ENCODE data around the gene TMEM141.
A peak's percentile ranks its signal among the peaks of the same experiment; 100 is the strongest.

Gene TMEM141

GRCh38 chr9:136803551-136804508 lies 12.7 kb downstream of the TMEM141 start:
- WGBS, 2 experiments, result 95% methylated on average over 22 of the region's 22 CpGs
- H3K27ac ChIP-seq (ENCODE audit: insufficient read depth, low read depth, low read length, poor library complexity, severe bottlenecking), result no peak overlapping the region
- H3K4me3 ChIP-seq (ENCODE audit: insufficient read depth, low read depth, low read length), result no peak overlapping the region
- H3K4me1 ChIP-seq (ENCODE audit: control insufficient read depth, insufficient read depth, low read length), result peaks cover 17% of the 10 kb centered on the region
- H3K27me3 ChIP-seq (ENCODE audit: control insufficient read depth, insufficient read depth, low read length, poor library complexity, severe bottlenecking), result peaks cover 15% of the 10 kb centered on the region
- no peaks in the 10 kb centered on the region for H3K9me3 ChIP-seq (ENCODE audit: control insufficient read depth, low read length)
- H3K36me3 ChIP-seq (ENCODE audit: control insufficient read depth, insufficient read depth, low read length), result no peaks in the 10 kb centered on the region

- Histone ChIP-seq H3K27me3 (ENCODE audit: control insufficient read depth, insufficient read depth, low read length, poor library complexity, severe bottlenecking) (peaks cover 7% of the 10 kb centered on the region), H3K9me3 (ENCODE audit: control insufficient read depth, low read length) (no peaks in the 10 kb centered on the region), H3K4me3 (ENCODE audit: insufficient read depth, low read depth, low read length) (no peak overlapping the region), H3K27ac (ENCODE audit: insufficient read depth, low read depth, low read length, poor library complexity, severe bottlenecking) (no peak overlapping the region), H3K4me1 (ENCODE audit: control insufficient read depth, insufficient read depth, low read length) (peaks cover 14% of the 10 kb centered on the region), H3K36me3 (ENCODE audit: control insufficient read depth, insufficient read depth, low read length) (no peaks in the 10 kb centered on the region)
- 94 to 95% methylated on average over 20 of the region's 20 CpGs for WGBS, 2 experiments
These were observed 13.5 kb downstream of the TMEM141 start for GRCh38 chr9:136804509-136805206.

- WGBS, 2 experiments, result 93 to 94% methylated on average over 12 of the region's 12 CpGs
These were observed 14.1 kb downstream of the TMEM141 start for GRCh38 chr9:136805207-136805740.

GRCh38 chr9:136806067-136806466 lies 14.9 kb downstream of the TMEM141 start:
- Histone ChIP-seq H3K27ac (ENCODE audit: insufficient read depth, low read depth, low read length, poor library complexity, severe bottlenecking) (no peak overlapping the region), H3K36me3 (ENCODE audit: control insufficient read depth, insufficient read depth, low read length) (no peaks in the 10 kb centered on the region), H3K9me3 (ENCODE audit: control insufficient read depth, low read length) (no peaks in the 10 kb centered on the region), H3K27me3 (ENCODE audit: control insufficient read depth, insufficient read depth, low read length, poor library complexity, severe bottlenecking) (peaks cover 4% of the 10 kb centered on the region), H3K4me1 (ENCODE audit: control insufficient read depth, insufficient read depth, low read length) (peaks cover 20% of the 10 kb centered on the region), H3K4me3 (ENCODE audit: insufficient read depth, low read depth, low read length) (no peak overlapping the region)
- 94 to 97% methylated on average over 10 of the region's 10 CpGs for WGBS, 2 experiments

More at GRCh38 chr9:136805207-136805740, 14.1 kb downstream of the TMEM141 start:
- H3K4me1 ChIP-seq (ENCODE audit: control insufficient read depth, insufficient read depth, low read length), result peaks cover 18% of the 10 kb centered on the region
- H3K36me3 ChIP-seq (ENCODE audit: control insufficient read depth, insufficient read depth, low read length), result no peaks in the 10 kb centered on the region
- peaks cover 4% of the 10 kb centered on the region for H3K27me3 ChIP-seq (ENCODE audit: control insufficient read depth, insufficient read depth, low read length, poor library complexity, severe bottlenecking)
- no peak overlapping the region for H3K27ac ChIP-seq (ENCODE audit: insufficient read depth, low read depth, low read length, poor library complexity, severe bottlenecking)
- H3K4me3 ChIP-seq (ENCODE audit: insufficient read depth, low read depth, low read length), result no peak overlapping the region
- H3K9me3 ChIP-seq (ENCODE audit: control insufficient read depth, low read length), result no peaks in the 10 kb centered on the region

- WGBS, 2 experiments, result 86 to 87% methylated on average over 25 of the region's 25 CpGs
These were observed 15.6 kb downstream of the TMEM141 start for GRCh38 chr9:136806631-136807201.

GRCh38 chr9:136807281-136808074 lies 16.3 kb downstream of the TMEM141 start, which contains the start of gene RABL6:
Gene RABL6 (plus strand): TSS chr9:136807948. CDS start chr9:136808197, 249 bp downstream.
- no peak within 1 kb of the TSS for H3K27ac ChIP-seq (ENCODE audit: insufficient read depth, low read depth, low read length, poor library complexity, severe bottlenecking)
- H3K4me3 ChIP-seq (ENCODE audit: insufficient read depth, low read depth, low read length), result peak within 1 kb of the TSS; percentile 93
- H3K9me3 ChIP-seq (ENCODE audit: control insufficient read depth, low read length), result no peaks in the 10 kb centered on the region
- H3K27me3 ChIP-seq (ENCODE audit: control insufficient read depth, insufficient read depth, low read length, poor library complexity, severe bottlenecking), result no peaks in the 10 kb centered on the region
- peaks cover 7% of the 10 kb centered on the region for H3K36me3 ChIP-seq (ENCODE audit: control insufficient read depth, insufficient read depth, low read length)
- 1 to 2% methylated on average over 96 of the region's 96 CpGs for WGBS, 2 experiments
- peaks cover 15% of the 10 kb centered on the region for H3K4me1 ChIP-seq (ENCODE audit: control insufficient read depth, insufficient read depth, low read length)

More at GRCh38 chr9:136806631-136807201, 15.6 kb downstream of the TMEM141 start:
- Histone ChIP-seq H3K4me3 (ENCODE audit: insufficient read depth, low read depth, low read length) (peak overlapping the region; percentile 93), H3K27ac (ENCODE audit: insufficient read depth, low read depth, low read length, poor library complexity, severe bottlenecking) (no peak overlapping the region), H3K27me3 (ENCODE audit: control insufficient read depth, insufficient read depth, low read length, poor library complexity, severe bottlenecking) (peaks cover 4% of the 10 kb centered on the region), H3K36me3 (ENCODE audit: control insufficient read depth, insufficient read depth, low read length) (peaks cover 2% of the 10 kb centered on the region), H3K4me1 (ENCODE audit: control insufficient read depth, insufficient read depth, low read length) (peaks cover 15% of the 10 kb centered on the region), H3K9me3 (ENCODE audit: control insufficient read depth, low read length) (no peaks in the 10 kb centered on the region)

GRCh38 chr9:136808075-136808805 lies 17.1 kb downstream of the TMEM141 start:
- Histone ChIP-seq H3K4me1 (ENCODE audit: control insufficient read depth, insufficient read depth, low read length) (peaks cover 15% of the 10 kb centered on the region), H3K27me3 (ENCODE audit: control insufficient read depth, insufficient read depth, low read length, poor library complexity, severe bottlenecking) (no peaks in the 10 kb centered on the region), H3K9me3 (ENCODE audit: control insufficient read depth, low read length) (no peaks in the 10 kb centered on the region), H3K36me3 (ENCODE audit: control insufficient read depth, insufficient read depth, low read length) (peaks cover 13% of the 10 kb centered on the region), H3K27ac (ENCODE audit: insufficient read depth, low read depth, low read length, poor library complexity, severe bottlenecking) (no peak overlapping the region), H3K4me3 (ENCODE audit: insufficient read depth, low read depth, low read length) (peak overlapping the region; percentile 93)
- 0% methylated on average over 93 of the region's 93 CpGs for WGBS, 2 experiments

GRCh38 chr9:136808806-136809158 lies 17.6 kb downstream of the TMEM141 start:
- Histone ChIP-seq H3K4me1 (ENCODE audit: control insufficient read depth, insufficient read depth, low read length) (peaks cover 15% of the 10 kb centered on the region), H3K36me3 (ENCODE audit: control insufficient read depth, insufficient read depth, low read length) (peaks cover 13% of the 10 kb centered on the region), H3K9me3 (ENCODE audit: control insufficient read depth, low read length) (no peaks in the 10 kb centered on the region), H3K27me3 (ENCODE audit: control insufficient read depth, insufficient read depth, low read length, poor library complexity, severe bottlenecking) (no peaks in the 10 kb centered on the region), H3K27ac (ENCODE audit: insufficient read depth, low read depth, low read length, poor library complexity, severe bottlenecking) (no peak overlapping the region), H3K4me3 (ENCODE audit: insufficient read depth, low read depth, low read length) (peak overlapping the region; percentile 93)
- WGBS, 2 experiments, result 6 to 7% methylated on average over 14 of the region's 14 CpGs
